ENCODE data around the gene TAF10.

Gene TAF10

DNA sequence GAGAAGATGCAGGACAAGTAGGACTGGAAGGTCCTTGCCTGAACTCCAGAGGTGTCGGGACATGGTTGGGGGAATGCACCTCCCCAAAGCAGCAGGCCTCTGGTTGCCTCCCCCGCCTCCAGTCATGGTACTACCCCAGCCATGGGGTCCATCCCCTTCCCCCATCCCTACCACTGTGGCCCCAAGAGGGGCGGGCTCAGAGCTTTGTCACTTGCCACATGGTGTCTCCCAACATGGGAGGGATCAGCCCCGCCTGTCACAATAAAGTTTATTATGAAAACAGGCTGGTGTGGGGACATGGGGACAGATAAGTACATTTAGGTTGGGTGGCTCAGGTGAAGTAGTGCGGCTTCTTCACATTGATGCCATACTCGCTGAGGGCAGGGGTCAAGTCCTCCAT lies 1.4 kb downstream of the TAF10 start:
- Histone ChIP-seq H3K36me3 (ENCODE audit: control insufficient read depth, low read depth, low read length) (peaks cover 36% of the 10 kb centered on the region), H3K27me3 (ENCODE audit: control insufficient read depth, insufficient read depth, low read length) (no peaks in the 10 kb centered on the region), H3K4me1 (ENCODE audit: control insufficient read depth, low read depth, low read length) (peaks cover 11% of the 10 kb centered on the region), H3K4me3 (ENCODE audit: low read length) (no peak overlapping the region), H3K9me3 (ENCODE audit: control insufficient read depth, low read depth, low read length) (no peaks in the 10 kb centered on the region), H3K9ac (ENCODE audit: low read length) (no peak overlapping the region), H3K27ac (ENCODE audit: low read length) (no peak overlapping the region)

DNA sequence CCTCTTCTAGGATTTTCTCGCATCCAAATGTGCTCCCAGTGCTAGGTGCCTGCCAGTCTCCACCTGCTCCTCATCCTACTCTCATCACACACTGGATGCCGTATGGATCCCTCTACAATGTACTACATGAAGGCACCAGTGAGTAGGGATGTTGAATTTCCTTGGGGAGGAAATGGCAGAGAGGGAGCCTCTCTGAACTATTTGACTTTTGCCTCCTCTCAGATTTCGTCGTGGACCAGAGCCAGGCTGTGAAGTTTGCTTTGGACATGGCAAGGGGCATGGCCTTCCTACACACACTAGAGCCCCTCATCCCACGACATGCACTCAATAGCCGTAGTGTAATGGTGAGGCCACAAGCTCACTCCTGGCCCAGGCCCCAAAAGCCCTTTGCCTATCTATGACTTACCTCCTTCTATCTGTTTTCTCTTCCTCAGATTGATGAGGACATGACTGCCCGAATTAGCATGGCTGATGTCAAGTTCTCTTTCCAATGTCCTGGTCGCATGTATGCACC lies 2.5 kb downstream of the TAF10 start:
- no peak overlapping the region for H3K27ac ChIP-seq (ENCODE audit: low read length)
- no peaks in the 10 kb centered on the region for H3K27me3 ChIP-seq (ENCODE audit: control insufficient read depth, insufficient read depth, low read length)
- peaks cover 15% of the 10 kb centered on the region for H3K4me1 ChIP-seq (ENCODE audit: control insufficient read depth, low read depth, low read length)
- H3K4me3 ChIP-seq (ENCODE audit: low read length): no peak overlapping the region
- H3K36me3 ChIP-seq (ENCODE audit: control insufficient read depth, low read depth, low read length): peaks cover 36% of the 10 kb centered on the region
- H3K9me3 ChIP-seq (ENCODE audit: control insufficient read depth, low read depth, low read length): no peaks in the 10 kb centered on the region
- H3K9ac ChIP-seq (ENCODE audit: low read length): no peak overlapping the region

DNA sequence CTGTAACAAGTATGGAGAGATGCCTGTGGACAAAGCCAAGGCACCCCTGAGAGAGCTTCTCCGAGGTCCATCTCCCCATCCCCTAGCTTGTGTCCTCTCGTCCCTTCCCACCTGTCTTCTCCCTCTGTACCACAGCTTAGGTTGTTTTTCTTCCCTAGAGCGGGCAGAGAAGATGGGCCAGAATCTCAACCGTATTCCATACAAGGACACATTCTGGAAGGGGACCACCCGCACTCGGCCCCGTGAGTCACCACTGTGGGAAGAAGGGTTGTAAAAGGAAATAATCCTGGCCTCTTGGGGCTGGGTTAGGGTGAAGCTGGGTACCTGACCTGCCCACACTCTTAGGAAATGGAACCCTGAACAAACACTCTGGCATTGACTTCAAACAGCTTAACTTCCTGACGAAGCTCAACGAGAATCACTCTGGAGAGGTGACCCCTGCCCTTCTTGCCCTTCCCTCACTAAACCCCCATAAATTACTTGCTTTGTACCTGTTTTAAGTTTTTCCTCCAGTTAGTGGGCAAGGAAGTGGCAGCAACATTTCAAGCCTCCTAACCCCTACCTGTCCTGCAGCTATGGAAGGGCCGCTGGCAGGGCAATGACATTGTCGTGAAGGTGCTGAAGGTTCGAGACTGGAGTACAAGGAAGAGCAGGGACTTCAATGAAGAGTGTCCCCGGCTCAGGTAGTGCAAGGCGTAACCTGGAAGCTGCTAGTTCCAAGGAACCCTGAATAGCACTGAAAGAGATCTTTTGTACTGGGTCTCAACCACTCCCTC lies 3.1 kb downstream of the TAF10 start:
- H3K9me3 ChIP-seq (ENCODE audit: control insufficient read depth, low read depth, low read length): no peaks in the 10 kb centered on the region
- H3K27ac ChIP-seq (ENCODE audit: low read length): no peak overlapping the region
- H3K9ac ChIP-seq (ENCODE audit: low read length): no peak overlapping the region
- peaks cover 15% of the 10 kb centered on the region for H3K4me1 ChIP-seq (ENCODE audit: control insufficient read depth, low read depth, low read length)
- H3K4me3 ChIP-seq (ENCODE audit: low read length): no peak overlapping the region
- H3K36me3 ChIP-seq (ENCODE audit: control insufficient read depth, low read depth, low read length): peaks cover 36% of the 10 kb centered on the region
- no peaks in the 10 kb centered on the region for H3K27me3 ChIP-seq (ENCODE audit: control insufficient read depth, insufficient read depth, low read length)

DNA sequence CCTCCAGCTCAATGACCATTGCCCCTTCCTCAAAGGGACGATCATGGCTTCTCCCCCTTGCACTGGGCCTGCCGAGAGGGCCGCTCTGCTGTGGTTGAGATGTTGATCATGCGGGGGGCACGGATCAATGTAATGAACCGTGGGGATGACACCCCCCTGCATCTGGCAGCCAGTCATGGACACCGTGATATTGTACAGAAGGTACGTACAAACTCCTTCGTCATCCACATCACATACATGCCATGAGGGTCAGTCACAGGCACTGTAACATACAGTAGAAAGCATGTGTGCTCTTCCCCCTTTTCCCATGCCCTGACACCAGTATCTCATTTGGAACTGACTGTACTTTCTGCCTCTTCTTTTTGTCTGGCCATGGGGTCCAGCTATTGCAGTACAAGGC lies 4.0 kb downstream of the TAF10 start:
- Histone ChIP-seq H3K27ac (ENCODE audit: low read length) (no peak overlapping the region), H3K9me3 (ENCODE audit: control insufficient read depth, low read depth, low read length) (no peaks in the 10 kb centered on the region), H3K36me3 (ENCODE audit: control insufficient read depth, low read depth, low read length) (peaks cover 36% of the 10 kb centered on the region), H3K4me1 (ENCODE audit: control insufficient read depth, low read depth, low read length) (peaks cover 15% of the 10 kb centered on the region), H3K9ac (ENCODE audit: low read length) (no peak overlapping the region), H3K27me3 (ENCODE audit: control insufficient read depth, insufficient read depth, low read length) (no peaks in the 10 kb centered on the region), H3K4me3 (ENCODE audit: low read length) (no peak overlapping the region)

DNA sequence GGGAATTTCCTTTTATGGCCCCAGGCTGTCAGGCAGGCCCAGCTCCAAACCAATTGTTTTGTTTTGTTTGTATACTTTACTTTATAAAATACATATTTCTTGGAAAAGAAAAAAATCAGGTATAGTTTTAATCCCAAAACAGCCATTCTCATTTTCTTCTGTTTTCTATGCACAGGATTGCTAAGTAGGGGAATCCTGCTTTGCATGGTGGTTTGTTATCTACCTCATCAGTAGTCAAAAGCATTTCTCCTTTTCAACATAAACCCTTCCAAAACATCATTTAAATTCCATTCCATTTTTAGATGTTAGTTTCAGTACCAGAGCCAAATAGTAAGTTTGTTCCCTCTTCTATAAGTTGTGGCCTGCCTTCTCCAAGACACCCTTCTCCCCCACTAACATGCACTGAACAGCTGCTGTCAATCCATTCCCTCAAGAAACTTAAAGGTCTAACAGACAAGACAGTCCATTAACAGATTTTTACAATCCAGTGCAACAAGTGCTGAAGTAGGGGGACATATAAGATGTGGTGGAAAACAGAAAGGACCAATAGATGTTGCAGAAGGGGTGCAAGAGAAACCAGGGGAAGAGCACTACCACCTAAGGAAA lies 4.7 kb downstream of the TAF10 start:
- no peaks in the 10 kb centered on the region for H3K27me3 ChIP-seq (ENCODE audit: control insufficient read depth, insufficient read depth, low read length)
- H3K4me1 ChIP-seq (ENCODE audit: control insufficient read depth, low read depth, low read length): peaks cover 17% of the 10 kb centered on the region
- H3K9me3 ChIP-seq (ENCODE audit: control insufficient read depth, low read depth, low read length): no peaks in the 10 kb centered on the region
- peak overlapping the region; percentile 82 for H3K27ac ChIP-seq (ENCODE audit: low read length)
- H3K36me3 ChIP-seq (ENCODE audit: control insufficient read depth, low read depth, low read length): peaks cover 36% of the 10 kb centered on the region
- H3K4me3 ChIP-seq (ENCODE audit: low read length): peak overlapping the region; percentile 7
- peak overlapping the region; percentile 57 for H3K9ac ChIP-seq (ENCODE audit: low read length)

DNA sequence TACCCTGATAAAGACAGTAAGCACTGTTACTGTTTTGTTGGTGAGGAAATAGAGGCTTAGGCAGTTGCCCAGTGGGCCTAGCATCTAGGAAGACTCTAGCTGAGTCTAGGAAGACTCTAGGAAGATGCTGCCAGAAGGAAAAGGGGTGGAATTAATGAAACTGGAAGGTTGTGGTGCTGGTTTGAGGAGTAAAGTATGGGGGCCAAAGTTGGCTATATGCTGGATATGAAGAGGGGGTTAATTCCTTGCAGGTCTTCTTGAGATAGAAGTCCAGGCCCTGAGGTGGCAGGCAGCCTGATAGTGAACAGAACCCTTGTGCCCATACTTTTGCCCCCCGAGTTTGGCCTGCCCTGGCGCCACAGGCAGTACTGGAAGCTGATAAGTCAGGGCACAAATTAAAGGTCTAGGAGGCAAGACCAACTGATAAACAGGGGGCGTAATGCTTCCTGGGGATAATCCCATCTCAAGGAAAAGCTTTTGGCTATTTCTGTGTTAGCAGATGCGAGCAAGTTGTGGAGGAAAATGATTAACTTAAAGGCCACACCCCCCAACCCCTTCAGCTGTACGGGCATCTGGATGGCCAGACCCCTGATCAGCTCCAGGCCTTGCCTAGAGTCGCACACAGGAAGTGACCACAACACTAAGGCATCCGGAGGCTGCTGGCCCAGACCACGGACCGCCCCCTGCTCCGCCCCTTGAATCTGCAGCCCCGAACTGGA lies 5.4 kb downstream of the TAF10 start:
- peaks cover 37% of the 10 kb centered on the region for H3K36me3 ChIP-seq (ENCODE audit: control insufficient read depth, low read depth, low read length)
- H3K4me1 ChIP-seq (ENCODE audit: control insufficient read depth, low read depth, low read length): peaks cover 19% of the 10 kb centered on the region
- H3K9ac ChIP-seq (ENCODE audit: low read length): peak overlapping the region; percentile 57
- H3K4me3 ChIP-seq (ENCODE audit: low read length): no peak overlapping the region
- H3K27me3 ChIP-seq (ENCODE audit: control insufficient read depth, insufficient read depth, low read length): no peaks in the 10 kb centered on the region
- H3K9me3 ChIP-seq (ENCODE audit: control insufficient read depth, low read depth, low read length): no peaks in the 10 kb centered on the region
- H3K27ac ChIP-seq (ENCODE audit: low read length): peak overlapping the region; percentile 79

DNA sequence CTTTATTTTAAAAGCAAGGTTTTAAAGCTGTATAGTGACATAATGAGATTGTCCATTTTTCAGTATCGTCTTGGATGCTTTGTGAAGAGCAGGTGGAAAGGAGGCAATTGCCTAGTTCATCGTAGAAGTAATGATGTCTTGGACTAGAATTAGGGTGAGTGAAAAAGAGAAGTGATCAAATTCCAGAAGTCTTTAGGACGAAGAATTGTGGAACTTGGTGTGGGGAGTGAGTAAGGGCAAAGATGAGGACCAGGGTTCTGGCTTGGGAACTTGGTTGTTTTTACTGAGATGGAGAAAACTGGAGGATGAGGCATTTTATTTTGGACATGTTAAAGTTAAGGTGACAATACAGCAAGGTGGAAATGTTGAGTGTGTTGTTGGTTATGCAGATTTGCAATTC lies 7.2 kb downstream of the TAF10 start:
- peaks cover 19% of the 10 kb centered on the region for H3K4me1 ChIP-seq (ENCODE audit: control insufficient read depth, low read depth, low read length)
- no peaks in the 10 kb centered on the region for H3K27me3 ChIP-seq (ENCODE audit: control insufficient read depth, insufficient read depth, low read length)
- H3K36me3 ChIP-seq (ENCODE audit: control insufficient read depth, low read depth, low read length): peaks cover 37% of the 10 kb centered on the region
- no peak overlapping the region for H3K27ac ChIP-seq (ENCODE audit: low read length)
- H3K4me3 ChIP-seq (ENCODE audit: low read length): peak overlapping the region; percentile 95
- peak overlapping the region; percentile 92 for H3K9ac ChIP-seq (ENCODE audit: low read length)
- no peaks in the 10 kb centered on the region for H3K9me3 ChIP-seq (ENCODE audit: control insufficient read depth, low read depth, low read length)

DNA sequence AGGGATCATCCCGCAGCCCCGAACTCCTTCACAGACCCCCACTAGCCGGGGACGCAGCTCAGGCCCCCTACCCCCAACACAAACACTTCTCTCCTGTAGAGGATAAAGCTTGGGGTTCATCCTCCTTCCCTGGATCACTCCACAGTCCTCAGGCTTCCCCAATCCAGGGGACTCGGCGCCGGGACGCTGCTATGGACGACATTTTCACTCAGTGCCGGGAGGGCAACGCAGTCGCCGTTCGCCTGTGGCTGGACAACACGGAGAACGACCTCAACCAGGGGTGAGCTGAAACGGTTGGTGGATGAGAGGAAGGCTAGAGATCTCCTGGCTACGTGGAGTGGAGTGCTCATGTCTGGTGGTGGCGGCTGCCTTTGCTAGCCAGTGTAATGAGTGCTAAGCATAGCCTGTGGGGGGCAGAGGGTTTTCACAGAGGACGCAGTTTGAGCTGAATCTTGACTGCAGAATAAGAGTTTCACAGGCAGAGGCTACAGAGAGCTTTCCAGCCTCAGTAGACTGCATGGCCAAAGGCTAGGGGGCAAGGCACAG lies 7.9 kb downstream of the TAF10 start:
- Histone ChIP-seq H3K27ac (ENCODE audit: low read length) (peak overlapping the region; percentile 72), H3K4me1 (ENCODE audit: control insufficient read depth, low read depth, low read length) (peaks cover 19% of the 10 kb centered on the region), H3K36me3 (ENCODE audit: control insufficient read depth, low read depth, low read length) (peaks cover 37% of the 10 kb centered on the region)

DNA sequence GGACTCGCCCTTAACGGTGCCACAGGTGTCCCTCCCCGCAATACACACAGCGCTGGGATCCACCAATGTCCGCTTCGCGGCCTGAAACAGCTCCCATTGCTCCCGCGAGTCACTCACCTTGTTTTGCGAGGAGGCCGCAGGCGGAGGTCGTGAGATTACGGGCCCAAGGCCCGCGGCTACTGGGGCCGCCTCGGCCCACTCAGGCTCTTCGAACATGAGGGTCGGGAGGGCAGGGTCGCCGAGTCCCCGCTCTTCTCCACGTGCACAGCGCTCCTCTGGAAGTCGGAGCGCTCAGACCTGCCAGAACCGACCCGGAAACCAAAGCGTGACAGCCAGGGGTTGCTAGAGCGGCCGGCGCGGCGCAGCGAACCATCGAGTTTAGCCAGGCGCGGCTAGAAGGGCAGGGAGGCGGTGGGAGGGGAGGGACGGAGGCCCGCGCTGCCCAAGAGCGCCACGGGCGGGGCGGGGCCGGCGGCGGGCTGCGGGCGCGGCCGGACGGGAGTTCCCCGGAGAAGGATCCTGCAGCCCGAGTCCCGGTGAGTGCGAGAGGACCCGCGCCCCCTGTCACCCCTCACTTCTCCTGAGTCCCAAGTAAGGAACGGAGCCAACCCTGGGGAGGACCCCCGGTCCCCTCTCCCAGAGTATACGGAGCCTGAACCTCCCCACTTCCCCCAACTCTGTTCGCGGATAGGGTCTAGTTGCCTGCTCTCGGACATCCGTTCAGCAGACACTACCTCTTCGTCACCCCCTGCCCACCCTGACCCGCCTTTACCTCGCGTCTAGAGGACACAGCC lies 8.5 kb downstream of the TAF10 start, which contains the start of the genes ILK and RRP8:
TSS of gene ILK (plus strand) at position 488 of the 794 bp plus-strand sequence. CDS start 498 bp downstream, outside the sequence.
TSS of gene RRP8 (minus strand) at position 330 of the 794 bp plus-strand sequence. CDS start at position 216, 114 bp downstream.
- H3K9me3 ChIP-seq (ENCODE audit: control insufficient read depth, low read depth, low read length): no peaks in the 10 kb centered on the region
- H3K27me3 ChIP-seq (ENCODE audit: control insufficient read depth, insufficient read depth, low read length): no peaks in the 10 kb centered on the region
- H3K36me3 ChIP-seq (ENCODE audit: control insufficient read depth, low read depth, low read length): peaks cover 32% of the 10 kb centered on the region
- peak within 1 kb of the TSS; percentile 92 for H3K9ac ChIP-seq (ENCODE audit: low read length)
- H3K27ac ChIP-seq (ENCODE audit: low read length): peak within 1 kb of the TSS; percentile 72
- peak within 1 kb of the TSS; percentile 95 for H3K4me3 ChIP-seq (ENCODE audit: low read length)
- peaks cover 19% of the 10 kb centered on the region for H3K4me1 ChIP-seq (ENCODE audit: control insufficient read depth, low read depth, low read length)

More for the DNA sequence above, 7.9 kb downstream of the TAF10 start:
- Histone ChIP-seq H3K9me3 (ENCODE audit: control insufficient read depth, low read depth, low read length) (no peaks in the 10 kb centered on the region), H3K4me3 (ENCODE audit: low read length) (peak overlapping the region; percentile 95), H3K9ac (ENCODE audit: low read length) (peak overlapping the region; percentile 92), H3K27me3 (ENCODE audit: control insufficient read depth, insufficient read depth, low read length) (no peaks in the 10 kb centered on the region)

DNA sequence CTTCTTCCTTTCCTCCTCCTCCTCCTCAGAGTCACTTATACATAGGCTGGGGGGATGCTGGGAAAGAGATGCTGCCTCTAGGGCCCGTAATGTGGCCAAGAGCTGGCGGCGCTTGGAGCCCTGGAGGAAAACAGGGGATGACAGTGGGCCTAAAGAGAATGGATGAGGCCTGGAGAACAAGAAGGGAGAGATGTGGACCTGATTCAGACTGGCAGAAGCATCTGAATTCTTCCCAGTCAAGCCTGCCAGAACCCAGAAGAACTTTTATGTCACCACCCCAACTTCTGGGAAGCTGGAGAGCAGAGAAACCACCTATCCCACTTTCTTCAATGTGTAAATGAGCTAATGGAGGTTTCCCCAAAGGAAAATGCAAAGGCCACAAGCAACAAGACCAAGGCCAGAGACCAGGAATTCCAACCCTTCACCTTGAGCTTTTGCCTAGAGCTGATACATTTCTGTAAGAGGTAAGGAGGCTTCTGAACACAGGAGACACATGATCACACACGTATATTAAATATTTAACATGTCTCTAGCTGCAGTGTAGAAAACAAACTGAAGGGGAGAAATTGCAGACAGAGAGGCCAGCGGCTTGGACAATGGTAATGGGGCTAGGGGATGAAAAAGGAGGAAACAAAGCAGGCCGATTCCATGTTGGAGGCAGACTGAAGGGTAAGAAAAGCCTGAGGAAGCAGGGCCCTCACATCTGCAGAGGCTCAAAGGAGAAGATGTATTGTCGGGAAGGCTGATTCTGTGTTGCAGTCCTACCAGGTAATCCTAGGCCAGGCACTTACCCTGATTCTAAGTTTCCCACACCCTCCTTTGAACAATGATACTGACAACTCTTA lies 9.7 kb downstream of the TAF10 start:
- Histone ChIP-seq H3K27me3 (ENCODE audit: control insufficient read depth, insufficient read depth, low read length) (no peaks in the 10 kb centered on the region), H3K9ac (ENCODE audit: low read length) (peak overlapping the region; percentile 75), H3K4me3 (ENCODE audit: low read length) (peak overlapping the region; percentile 95), H3K4me1 (ENCODE audit: control insufficient read depth, low read depth, low read length) (peaks cover 17% of the 10 kb centered on the region), H3K27ac (ENCODE audit: low read length) (no peak overlapping the region), H3K9me3 (ENCODE audit: control insufficient read depth, low read depth, low read length) (no peaks in the 10 kb centered on the region), H3K36me3 (ENCODE audit: control insufficient read depth, low read depth, low read length) (peaks cover 27% of the 10 kb centered on the region)

Measured in iPS-18a (cell line).